PC-9 (cell line): ENCODE measurements around the gene MBP.

Experiments used
- EZH2 ChIP-seq: fragments of 200-600 bp; sonication (generic); IDR thresholded peaks from 2 replicates; pipeline ENCODE4 v1.8.0; 2017; ENCODE audit warnings: antibody characterized with exemption, low read depth
- TF ChIP-seq, protein P1 (sequence below): fragments of 200-600 bp; sonication (generic); conservative IDR thresholded peaks from 2 replicates; pipeline ENCODE4 v1.6.1; 2017; ENCODE audit warnings: mixed run types, antibody characterized with exemption, mild to moderate bottlenecking, moderate library complexity

DNA sequence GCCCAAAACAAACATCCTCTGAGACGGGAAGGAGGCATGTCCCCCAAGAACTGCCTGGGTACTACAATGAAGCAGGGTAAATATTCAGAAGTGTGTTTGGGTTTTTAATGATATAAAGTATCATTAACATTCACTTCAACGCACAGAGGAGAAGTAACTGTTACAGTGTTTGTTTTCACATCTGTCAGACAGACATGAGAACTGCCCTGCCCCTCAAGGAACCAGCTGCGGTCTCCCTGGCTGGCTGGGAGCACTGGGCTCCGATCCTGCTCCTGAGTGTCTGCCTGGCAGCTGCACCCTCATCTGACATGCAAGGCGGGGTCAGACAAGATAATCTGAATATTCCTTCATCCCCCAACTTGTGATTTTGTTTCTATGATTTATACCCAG lies 75.6 kb downstream of the MBP start:
- TF ChIP-seq, protein P1, sequence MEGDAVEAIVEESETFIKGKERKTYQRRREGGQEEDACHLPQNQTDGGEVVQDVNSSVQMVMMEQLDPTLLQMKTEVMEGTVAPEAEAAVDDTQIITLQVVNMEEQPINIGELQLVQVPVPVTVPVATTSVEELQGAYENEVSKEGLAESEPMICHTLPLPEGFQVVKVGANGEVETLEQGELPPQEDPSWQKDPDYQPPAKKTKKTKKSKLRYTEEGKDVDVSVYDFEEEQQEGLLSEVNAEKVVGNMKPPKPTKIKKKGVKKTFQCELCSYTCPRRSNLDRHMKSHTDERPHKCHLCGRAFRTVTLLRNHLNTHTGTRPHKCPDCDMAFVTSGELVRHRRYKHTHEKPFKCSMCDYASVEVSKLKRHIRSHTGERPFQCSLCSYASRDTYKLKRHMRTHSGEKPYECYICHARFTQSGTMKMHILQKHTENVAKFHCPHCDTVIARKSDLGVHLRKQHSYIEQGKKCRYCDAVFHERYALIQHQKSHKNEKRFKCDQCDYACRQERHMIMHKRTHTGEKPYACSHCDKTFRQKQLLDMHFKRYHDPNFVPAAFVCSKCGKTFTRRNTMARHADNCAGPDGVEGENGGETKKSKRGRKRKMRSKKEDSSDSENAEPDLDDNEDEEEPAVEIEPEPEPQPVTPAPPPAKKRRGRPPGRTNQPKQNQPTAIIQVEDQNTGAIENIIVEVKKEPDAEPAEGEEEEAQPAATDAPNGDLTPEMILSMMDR = no peak
- no peak for TF ChIP-seq EZH2
